Endothelial cell (in vitro differentiated cells): ENCODE data around the gene SEC24D. TPM values are rescaled to one million over a fixed set of nuclear protein-coding genes. Genes with fewer than 3 reads are reported as not detected.

Experiments
- DNase-seq: peaks from one replicate; pipeline ENCODE4 v3.0.0; 2021; ENCODE audit warnings: low spot score
- H3K27ac Mint-ChIP-seq: one replicate; pipeline ENCODE4 v1.8.0; 2021; ENCODE audit warnings: mixed read lengths, inconsistent platforms; ENCODE audit not compliant: unreplicated experiment
- H3K27me3 Mint-ChIP-seq: one replicate; pipeline ENCODE4 v1.8.0; 2021; ENCODE audit warnings: mild to moderate bottlenecking, moderate library complexity, mixed read lengths, inconsistent platforms; ENCODE audit not compliant: unreplicated experiment
- H3K36me3 Mint-ChIP-seq: one replicate; pipeline ENCODE4 v1.8.0; 2021; ENCODE audit warnings: mild to moderate bottlenecking, low read depth, mixed read lengths, inconsistent platforms; ENCODE audit not compliant: unreplicated experiment
- H3K4me1 Mint-ChIP-seq: one replicate; pipeline ENCODE4 v1.8.0; 2021; ENCODE audit warnings: mild to moderate bottlenecking, mixed read lengths, inconsistent platforms; ENCODE audit not compliant: unreplicated experiment
- H3K4me3 Mint-ChIP-seq: one replicate; pipeline ENCODE4 v1.8.0; 2021; ENCODE audit warnings: mild to moderate bottlenecking, mixed read lengths, inconsistent platforms; ENCODE audit not compliant: unreplicated experiment
- H3K9me3 Mint-ChIP-seq: one replicate; pipeline ENCODE4 v1.8.0; 2021; ENCODE audit warnings: mixed read lengths, inconsistent platforms; ENCODE audit not compliant: unreplicated experiment
- total RNA-seq: library from RNA; stranded (reverse); fragmentation: NEBNext Ultra II Directional; extraction: Animal tissue kit (Norgen Biotek cat#: 25700); gene quantifications from one replicate; pipeline ENCODE4 v1.2.1, GENCODE V29; 2021; ENCODE audit not compliant: unreplicated experiment
- TF ChIP-seq, protein P1 (sequence below): fragments of 200-600 bp; sonication (generic); IDR thresholded peaks from one replicate; pipeline ENCODE4 v1.5.0; 2021; ENCODE audit warnings: antibody characterized with exemption; ENCODE audit not compliant: unreplicated experiment

The SEC24D gene
- total RNA-seq, 1 donor from 2014 or later, result 70.4 TPM

DNA sequence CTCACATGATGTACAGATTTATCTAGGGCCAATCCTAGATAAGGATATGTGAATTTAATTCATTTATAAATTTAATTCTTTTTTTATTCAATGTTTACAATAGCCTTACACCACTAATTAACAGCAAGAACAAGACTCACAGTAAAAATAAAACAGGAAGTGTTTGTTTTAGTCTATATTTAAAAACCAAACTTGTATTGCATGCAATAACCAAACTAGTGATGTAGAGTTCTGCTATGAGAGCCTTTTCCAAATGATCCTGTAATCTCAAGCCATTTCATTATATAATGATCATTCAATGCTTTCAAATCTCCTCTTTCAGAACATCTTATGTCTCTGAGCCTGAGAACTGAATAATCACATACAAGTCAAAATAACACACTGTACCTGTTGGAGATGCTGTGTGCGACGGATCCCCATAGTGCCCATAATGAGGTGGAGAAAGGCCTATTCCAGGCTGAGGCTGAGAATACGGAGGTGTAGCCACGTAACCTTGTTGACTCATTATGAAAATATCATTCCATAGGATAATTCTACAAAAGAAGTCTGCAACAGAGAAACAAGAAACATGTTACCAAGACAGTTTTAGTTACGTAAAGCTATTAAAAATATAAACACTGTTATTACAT is 2.6 kb downstream of the SEC24D start:
- Mint-ChIP-seq H3K4me1 (peaks cover 41% of the 10 kb centered on the region), H3K36me3 (peaks cover 39% of the 10 kb centered on the region), H3K27ac (peak overlapping the region; percentile 83), H3K27me3 (peaks cover 10% of the 10 kb centered on the region), H3K4me3 (peak overlapping the region; percentile 24), H3K9me3 (no peaks in the 10 kb centered on the region)
- TF ChIP-seq, protein P1, sequence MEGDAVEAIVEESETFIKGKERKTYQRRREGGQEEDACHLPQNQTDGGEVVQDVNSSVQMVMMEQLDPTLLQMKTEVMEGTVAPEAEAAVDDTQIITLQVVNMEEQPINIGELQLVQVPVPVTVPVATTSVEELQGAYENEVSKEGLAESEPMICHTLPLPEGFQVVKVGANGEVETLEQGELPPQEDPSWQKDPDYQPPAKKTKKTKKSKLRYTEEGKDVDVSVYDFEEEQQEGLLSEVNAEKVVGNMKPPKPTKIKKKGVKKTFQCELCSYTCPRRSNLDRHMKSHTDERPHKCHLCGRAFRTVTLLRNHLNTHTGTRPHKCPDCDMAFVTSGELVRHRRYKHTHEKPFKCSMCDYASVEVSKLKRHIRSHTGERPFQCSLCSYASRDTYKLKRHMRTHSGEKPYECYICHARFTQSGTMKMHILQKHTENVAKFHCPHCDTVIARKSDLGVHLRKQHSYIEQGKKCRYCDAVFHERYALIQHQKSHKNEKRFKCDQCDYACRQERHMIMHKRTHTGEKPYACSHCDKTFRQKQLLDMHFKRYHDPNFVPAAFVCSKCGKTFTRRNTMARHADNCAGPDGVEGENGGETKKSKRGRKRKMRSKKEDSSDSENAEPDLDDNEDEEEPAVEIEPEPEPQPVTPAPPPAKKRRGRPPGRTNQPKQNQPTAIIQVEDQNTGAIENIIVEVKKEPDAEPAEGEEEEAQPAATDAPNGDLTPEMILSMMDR, result no peak
- DNase-seq, result no peak

DNA sequence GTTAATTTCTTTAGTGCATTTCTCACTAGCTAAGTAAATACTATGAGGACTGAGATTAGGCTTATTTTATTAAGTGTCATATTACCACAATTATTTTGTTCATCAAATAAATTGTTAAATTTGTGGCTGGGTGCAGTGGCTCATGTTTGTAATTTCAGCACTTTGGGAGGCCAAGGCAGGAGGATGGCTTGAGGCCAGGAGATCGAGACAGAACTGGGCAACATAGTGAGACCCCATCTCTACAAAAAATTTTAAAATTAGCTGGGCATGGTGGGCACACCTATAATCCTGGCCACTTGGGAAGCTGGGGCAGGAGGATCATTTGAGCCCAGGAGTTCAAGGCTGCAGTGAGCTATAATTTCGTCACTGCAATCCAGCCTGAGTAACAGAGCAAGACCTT is 6.8 kb downstream of the SEC24D start:
- Mint-ChIP-seq H3K9me3 (no peaks in the 10 kb centered on the region), H3K4me1 (peaks cover 36% of the 10 kb centered on the region), H3K4me3 (peak overlapping the region; percentile 43), H3K27me3 (peaks cover 2% of the 10 kb centered on the region), H3K27ac (peak overlapping the region; percentile 54), H3K36me3 (peaks cover 45% of the 10 kb centered on the region)
- TF ChIP-seq, protein P1, result no peak
- DNase-seq, result no peak

DNA sequence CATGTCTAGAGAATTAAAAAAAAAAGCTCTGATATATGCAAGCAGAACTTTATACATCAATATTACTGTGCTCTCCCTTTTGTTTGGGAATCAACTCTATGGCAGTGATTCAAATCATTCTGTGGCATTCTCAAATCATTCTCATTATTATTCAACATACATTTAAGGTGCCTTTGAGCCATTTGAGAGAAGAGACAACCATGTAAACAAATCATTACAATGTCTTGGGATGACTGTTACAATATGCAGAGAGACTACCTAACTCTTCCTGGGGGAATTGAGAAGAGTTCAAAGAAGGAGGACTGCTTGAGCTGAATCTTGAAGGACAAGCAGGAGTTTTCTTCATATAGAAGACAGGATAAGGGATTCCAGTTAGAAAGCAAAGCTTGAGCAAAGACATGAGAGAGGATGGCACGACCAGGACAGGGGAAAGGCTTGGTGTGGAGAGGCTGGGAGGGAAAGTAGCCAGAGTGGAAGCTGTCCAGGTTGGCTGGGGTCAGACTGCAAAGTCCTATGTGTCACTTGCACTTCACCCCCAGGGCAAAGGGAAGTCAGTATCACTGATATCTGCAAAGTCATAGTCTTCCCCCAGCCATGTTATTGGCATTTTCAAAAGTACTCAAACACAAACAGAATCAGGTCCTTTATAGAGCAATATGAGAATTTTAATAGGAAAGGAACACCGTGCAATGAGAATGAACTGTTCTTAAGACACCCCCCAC is 9.0 kb downstream of the SEC24D start:
- no peak overlapping the region for H3K4me3 Mint-ChIP-seq
- TF ChIP-seq, protein P1, result no peak

DNA sequence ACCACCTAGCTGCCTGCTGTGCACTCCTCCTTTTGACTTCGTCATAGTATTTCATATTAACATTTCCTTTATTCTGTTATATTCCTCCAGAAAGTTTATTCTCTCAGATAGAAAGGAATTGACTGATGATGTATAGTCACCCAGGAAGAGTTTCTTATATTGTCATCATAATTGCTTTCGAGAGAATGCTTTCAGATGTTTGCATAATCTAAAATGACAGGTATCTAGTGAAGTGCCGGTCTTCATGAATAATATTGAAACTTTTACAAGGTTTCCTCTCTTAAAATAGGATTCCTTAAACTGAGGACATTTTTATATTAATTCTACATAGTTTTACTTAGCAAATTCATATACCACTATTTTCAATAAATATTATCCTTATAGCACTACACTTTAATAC is 10.1 kb downstream of the SEC24D start:
- Mint-ChIP-seq H3K4me3 (no peak overlapping the region), H3K36me3 (peaks cover 34% of the 10 kb centered on the region), H3K4me1 (peaks cover 27% of the 10 kb centered on the region), H3K27me3 (peaks cover 2% of the 10 kb centered on the region), H3K27ac (peak overlapping the region; percentile 45), H3K9me3 (no peaks in the 10 kb centered on the region)
- no peak for DNase-seq
- TF ChIP-seq, protein P1, result no peak

More for the DNA sequence above, 9.0 kb downstream of the SEC24D start:
- Mint-ChIP-seq H3K9me3 (no peaks in the 10 kb centered on the region), H3K27me3 (peaks cover 2% of the 10 kb centered on the region), H3K27ac (no peak overlapping the region), H3K36me3 (peaks cover 42% of the 10 kb centered on the region), H3K4me1 (peaks cover 27% of the 10 kb centered on the region)
- DNase-seq, result no peak

DNA sequence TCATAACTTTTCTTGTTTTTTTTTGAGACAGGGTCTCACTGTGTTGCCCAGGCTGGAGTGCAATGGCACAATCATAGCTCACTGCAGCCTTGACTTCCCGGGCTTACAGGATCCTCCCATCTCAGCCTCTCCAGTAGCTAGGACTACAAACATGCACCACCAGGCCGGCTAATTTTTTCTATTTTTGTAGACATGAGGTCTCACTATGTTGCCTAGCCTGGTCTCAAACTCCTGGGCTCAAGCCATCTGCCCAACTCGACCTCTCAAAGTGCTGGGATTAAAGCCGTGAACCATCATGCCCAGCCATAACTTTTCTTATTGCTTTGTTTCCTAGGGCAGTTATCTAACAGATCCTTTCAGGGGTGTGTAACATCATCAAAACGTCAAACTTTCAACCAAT is 11.8 kb downstream of the SEC24D start:
- Mint-ChIP-seq H3K27me3 (peaks cover 2% of the 10 kb centered on the region), H3K27ac (no peak overlapping the region), H3K4me3 (no peak overlapping the region), H3K4me1 (peaks cover 21% of the 10 kb centered on the region), H3K9me3 (no peaks in the 10 kb centered on the region), H3K36me3 (peaks cover 28% of the 10 kb centered on the region)
- TF ChIP-seq, protein P1, result no peak
- DNase-seq, result no peak
